GM21515 (cell line): Measurements from ENCODE around the gene NPAS4.
"Not testable (repeated sequence)": the region's sequence is repeated elsewhere in the genome, so short reads cannot be mapped to it uniquely, and the experiment has no call there.

ENCODE experiments used
- ATAC-seq: cut with Tn5 transposase; IDR thresholded peaks from one replicate; pipeline ENCODE4 v1.9.1; 2021; ENCODE audit not compliant: unreplicated experiment

The NPAS4 gene

DNA sequence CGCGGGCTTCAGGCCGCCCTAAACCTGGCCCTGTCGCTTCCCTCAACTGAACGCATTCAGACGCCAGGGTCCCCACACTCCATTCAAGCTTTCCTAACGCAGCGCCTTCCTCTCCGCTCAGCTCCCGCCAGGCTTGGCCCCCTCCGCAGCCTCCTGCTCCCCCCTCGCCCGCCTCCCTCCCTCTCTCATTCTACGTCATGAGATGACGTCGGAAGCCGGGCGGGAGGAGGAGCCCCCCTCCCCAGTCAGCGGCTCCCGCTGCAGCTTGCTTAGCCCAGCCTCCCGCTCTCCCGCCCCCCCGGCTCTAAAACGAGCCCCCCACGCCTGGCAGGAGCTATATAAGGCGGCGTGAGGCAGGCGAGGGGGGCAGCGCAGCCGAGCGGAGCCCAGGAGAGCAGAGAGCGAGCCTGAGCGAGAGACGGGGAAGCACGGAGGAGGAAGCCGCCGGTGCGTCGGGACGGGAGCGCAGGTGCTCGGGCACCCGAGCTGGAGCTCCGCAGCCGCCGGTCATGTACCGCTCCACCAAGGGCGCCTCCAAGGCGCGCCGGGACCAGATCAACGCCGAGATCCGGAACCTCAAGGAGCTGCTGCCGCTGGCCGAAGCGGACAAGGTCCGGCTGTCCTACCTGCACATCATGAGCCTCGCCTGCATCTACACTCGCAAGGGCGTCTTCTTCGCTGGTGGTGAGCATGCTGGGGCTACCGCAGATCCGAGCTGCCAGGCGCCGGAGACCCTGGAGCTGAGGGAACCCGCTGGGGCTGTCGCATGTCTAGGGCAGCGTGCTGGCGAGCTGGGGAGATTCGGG, at the start of gene NPAS4:
NPAS4 (plus strand) TSS at position 365 of the 806 bp plus-strand sequence; CDS start at position 510, 145 bp downstream.
- ATAC-seq: no peak

DNA sequence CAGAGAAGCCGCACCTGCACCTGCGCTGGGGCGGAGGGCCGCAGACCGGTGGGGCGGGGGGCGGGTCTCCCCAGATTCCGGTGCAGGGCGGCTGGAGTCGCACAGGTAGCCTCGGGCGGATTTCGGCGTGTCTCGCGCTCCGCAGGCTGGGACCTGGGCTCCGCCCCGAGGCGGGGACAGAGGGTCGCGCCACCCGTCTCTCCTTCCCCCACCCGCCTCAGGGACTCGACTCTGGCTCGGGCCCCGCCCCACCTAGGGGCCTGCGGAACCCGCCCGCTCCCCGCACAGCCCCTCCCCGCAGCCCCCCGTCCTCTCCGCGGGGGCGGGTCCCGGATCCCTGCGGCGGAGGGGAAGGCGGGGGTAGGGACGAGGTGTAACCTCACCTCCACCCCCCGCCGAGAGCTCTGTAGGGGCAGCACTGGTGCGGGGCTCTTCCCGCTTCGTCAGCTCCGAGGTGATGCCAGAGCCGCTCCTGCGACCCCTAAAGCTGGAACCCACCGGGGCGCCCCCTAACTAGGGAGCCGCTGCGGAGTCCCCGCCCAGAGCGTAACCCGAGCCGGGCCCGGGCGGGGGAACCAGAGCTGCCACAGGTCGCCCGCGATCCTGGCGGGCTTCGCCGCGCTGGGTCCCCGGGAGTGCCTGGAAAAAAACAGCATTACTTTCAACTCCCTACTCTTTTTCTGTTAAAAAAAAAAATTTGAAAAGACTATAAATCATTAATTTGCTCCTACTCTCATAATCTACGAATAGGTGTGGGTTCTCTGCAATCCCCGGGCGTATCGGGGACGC, 49.0 kb upstream of the NPAS4 start, which contains the start of gene SLC29A2:
SLC29A2 (minus strand) TSS at position 134 of the 789 bp plus-strand sequence. CDS start 169 bp downstream, outside the sequence.
- ATAC-seq: peak; percentile 64

DNA sequence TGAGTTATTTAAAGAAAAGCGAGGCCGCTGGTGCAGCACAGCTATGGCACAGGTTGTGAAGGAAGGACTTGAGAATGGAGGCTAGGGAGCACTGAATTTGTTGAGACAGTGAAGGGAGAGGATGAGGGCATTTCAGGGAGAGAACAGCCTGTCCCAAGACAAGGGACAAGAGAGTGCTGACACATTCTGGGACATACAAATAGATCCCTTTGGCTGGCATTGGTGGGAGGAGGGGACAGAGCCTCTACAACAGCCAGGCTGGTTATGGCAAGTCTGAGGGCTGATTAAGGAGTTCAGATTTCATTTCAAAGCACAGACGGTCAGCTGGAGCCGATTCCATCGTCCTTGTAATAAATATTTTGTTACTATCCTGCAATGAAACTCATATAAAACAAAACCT, 47.6 kb upstream of the NPAS4 start:
- ATAC-seq: no peak

DNA sequence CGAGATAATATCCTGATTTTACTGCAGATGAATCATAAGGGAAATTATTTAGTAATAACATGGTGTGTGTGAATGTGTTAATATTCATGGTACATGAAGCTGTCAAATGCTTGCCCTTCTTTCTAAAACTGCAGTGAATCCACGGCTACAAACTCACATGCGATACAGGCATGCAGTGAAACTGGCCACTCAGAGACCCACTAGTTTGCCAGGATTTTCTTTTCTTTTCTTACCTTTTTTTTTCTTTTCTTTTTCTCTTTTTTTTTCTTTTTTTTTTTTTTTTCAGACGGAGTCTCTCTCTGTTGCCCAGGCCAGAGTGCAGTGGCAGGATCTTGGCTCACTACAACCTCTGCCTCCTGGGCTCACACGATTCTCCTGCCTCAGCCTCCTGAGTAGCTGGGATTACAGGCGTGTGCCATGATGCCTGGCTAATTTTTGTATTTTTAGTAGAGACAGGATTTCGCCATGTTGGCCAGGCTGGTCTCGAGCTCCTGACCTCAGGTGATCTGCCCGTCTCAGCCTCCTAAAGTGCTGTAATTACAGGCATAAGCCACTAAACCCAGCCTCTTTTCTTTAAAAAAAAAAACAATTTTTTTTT, 47.0 kb upstream of the NPAS4 start:
- not testable (repeated sequence) for ATAC-seq

DNA sequence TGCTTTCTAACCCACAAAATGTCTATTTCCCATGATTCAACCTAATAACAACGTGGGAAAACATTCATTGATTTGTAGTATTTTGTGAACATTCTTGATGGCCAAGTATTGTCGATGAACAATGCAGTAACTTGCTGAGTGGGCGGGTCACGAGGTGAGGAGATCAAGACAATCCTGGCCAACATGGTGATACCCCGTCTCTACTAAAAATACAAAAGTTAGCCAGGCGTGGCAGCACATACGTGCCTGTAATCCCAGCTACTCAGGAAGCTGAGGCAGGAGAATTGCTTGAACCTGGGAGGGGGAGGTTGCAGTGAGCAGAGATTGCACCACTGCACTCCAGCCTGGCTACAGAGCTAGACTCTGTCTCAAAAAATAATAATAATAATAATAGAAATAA, 40.6 kb upstream of the NPAS4 start:
- ATAC-seq: not testable (repeated sequence)

DNA sequence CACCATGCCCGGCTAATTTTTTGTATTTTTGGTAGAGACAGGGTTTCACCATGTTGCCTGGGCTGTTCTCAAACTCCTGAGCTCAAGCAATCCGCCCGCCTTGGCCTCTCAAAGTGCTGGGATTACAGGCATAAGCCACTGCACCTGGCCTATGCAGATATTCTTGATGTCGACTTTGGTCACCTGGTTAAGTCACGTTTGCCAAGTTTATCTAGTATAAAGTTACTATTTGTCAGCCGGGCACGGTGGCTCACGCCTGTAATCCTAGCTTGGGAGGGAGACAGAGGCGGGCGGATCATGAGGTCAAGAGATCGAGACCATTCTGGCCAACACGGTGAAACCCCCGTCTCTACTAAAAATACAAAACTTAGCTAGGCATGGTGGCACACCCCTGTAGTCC, 36.5 kb upstream of the NPAS4 start:
- not testable (repeated sequence) for ATAC-seq

DNA sequence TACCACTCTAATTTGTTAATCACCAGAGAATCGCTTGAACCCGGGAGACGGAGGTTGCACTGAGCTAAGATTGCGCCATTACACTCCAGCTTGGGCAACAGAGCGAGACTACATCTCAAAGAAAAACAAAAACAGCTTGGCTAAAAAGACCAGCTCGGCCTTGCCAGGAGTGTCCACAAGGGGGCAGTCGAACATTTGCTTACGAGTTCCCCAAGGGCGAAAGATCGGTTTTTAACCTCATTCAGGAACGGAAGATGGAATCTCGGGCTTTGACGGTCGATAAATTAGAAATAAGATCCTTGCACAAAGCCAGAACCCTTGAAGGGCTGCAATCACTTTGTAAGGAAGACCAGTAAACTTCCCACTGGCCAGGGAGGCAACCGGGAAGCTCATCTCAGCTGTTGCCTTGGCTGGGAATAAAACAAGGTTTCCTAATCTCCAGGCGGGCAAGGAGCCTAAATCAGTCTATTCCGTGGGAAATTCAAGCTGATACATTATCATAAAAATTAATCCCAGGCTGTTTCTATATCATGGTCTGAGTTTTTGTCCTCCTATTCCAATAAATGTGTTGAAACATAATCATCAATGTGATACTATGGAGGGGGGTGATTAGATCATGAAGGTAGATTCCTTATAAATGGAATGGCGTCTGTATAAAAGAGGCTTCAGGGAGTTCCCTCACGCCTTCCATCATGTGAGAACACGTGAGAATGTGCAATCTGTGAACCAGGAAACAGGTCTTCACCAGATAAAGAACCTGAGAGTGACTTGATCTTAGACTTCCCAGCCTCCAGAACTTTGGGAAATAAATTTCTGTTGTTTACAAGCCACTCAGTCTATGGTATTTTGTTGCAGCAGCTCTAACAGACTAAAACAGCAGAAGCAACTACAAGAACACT, 34.4 kb upstream of the NPAS4 start:
- ATAC-seq: no peak

DNA sequence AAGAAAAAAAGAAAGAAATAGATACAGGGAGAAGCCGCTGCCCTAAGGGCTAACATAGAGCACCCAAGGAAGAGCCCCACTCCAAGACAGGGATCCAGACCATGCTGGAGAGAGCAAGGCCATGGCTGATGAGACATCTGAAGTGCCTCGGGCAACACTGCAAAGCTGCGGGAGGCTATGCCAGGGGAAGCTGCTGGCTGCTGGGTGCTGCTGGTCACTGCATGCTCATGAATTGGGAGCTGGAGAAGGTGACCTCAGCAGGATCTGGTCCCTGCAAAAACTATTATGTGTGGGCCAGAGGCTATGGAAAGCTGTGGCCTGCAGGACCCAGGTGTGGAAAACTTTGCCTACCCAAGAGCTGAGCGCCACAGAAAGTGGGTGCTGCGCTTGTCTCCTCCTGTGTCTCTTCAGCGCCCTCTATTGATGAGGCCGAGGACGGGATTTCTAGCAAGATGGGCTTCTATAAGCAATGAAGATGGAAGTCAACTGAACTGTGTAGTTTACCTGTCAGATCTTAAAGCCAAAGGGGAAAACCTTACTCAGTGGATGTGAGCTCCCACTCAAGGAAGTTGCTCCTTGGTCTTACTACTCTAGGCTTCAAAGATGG, 32.0 kb upstream of the NPAS4 start:
- no peak for ATAC-seq

DNA sequence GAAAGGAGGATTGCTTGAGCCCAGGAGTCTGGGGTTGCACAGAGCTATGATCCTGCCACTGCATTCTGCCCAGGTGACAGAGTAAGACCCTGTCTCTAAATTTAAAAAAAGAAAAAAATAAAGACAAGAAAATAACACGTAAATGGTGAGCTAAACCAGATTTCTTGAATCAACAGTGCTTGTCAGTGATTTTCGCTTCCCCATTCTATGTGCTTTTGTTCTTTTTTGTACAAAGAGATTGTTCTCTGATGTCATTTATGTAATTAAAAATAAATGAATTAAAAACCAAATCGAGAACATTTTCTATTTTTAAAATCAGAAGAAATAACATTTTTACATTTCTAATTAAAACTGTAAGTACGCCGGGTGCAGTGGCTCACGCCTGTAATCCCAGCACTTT, 29.5 kb upstream of the NPAS4 start:
- no peak for ATAC-seq

DNA sequence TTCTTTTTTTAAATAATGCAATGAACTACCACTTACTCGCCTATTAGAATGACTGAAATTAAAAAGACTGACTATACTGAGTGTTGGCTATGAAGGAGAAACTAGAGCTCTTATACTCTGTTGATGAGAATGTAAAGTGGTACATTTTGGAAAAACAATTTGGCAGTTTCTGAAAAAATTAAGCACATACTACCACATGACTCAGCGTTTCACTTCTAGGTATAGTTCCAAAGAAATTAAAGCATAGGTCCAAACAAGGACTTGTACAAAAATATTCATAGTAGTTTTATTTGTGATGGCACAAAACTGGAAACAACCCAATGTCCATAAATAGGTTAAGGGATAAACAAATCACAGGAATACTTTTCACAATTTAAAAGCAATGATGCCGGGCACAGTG, 26.9 kb upstream of the NPAS4 start:
- ATAC-seq: no peak

DNA sequence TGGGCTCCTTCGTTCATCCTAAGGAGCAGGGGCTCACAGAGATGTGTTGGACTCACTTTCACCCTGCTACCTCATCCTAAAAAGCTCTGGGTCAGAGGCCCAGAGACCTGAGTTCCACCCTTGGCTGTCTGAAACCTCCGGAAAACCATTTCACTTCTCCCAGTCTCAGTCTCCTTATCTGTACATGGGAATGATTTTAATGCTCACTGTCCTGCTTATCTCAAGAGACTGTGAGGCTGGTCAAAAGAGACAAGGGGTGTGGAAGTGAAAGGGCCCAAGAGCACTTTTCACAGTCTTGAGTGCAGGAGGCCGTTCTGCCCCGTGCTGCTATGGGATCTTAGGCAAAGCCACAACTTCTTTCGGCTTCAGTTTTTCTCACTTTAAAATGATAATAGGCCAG, 13.2 kb upstream of the NPAS4 start:
- no peak for ATAC-seq

DNA sequence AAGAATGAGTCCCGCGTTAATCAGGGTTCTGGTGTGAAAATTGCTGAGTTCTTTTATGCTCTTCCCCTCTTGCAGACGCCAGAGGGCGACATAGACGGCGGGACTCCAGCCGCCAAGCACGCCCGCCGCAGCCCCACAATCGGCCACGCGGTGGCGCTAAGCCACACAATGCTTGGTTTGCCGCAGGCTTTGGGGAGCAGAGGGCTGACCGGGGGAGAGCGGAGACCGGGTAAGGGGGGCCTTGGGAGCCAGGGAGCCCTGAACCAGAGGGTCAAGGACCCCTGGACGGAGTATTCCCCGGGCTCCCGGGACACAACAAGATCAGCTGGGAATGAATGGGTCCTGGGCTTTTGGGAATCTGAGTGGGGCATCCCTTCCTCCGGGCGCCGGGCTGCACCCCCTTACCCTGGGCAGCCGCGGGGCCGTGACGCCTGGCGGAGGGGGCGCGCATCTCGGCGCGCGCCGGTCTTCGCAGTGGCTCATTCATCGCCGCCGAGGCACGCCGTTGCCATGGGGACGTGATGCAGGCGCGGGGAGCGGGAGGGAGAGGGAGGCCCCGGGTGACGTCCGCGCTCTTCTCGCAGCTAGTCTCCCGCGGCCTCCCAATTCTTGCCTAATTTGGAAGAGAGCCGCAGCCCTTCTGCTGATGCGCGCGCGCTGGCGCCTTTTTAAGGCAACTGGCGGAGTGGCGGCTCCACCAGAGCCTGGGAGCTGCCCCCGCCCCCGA, 12.2 kb upstream of the NPAS4 start:
- ATAC-seq: no peak

DNA sequence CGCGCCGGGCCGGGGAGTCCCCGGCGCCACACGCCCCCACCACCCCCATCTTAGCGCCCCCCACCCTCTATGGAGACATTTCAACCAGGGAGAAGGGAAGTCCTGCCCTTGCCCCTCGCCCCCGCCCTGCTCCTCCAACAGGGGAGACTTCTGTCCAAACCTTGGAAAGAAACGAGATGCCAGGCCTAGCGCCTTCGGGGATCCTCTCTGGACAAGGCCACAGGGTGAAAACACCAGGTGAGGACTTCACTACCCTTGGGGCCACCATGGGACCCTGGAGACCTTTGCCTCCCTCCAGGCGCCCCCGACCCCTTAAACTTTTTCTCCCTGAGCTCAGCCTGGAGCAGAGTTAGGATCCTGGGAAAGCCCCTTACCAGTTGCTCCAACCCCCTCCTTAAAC, 11.6 kb upstream of the NPAS4 start:
- no peak for ATAC-seq

DNA sequence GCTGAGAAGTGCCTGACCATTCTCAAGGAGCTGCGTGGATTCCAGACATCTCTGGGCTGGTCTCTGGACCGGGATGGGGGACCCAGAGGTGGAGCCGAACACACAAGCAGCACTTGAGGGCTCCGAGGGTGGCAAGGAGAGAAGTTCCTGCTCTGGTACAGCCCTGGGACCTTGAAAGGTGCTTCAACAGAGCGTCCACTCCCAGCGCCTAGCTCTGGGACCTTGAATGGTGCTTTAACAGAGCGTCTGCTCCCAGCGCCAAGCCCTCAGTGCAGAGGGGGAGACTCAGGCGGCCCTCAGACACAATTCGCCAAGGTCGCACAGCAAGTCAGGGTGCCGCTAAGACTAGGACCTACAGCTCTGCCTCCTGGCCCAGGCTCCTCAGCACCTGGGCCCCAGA, 10.6 kb upstream of the NPAS4 start:
- no peak for ATAC-seq

DNA sequence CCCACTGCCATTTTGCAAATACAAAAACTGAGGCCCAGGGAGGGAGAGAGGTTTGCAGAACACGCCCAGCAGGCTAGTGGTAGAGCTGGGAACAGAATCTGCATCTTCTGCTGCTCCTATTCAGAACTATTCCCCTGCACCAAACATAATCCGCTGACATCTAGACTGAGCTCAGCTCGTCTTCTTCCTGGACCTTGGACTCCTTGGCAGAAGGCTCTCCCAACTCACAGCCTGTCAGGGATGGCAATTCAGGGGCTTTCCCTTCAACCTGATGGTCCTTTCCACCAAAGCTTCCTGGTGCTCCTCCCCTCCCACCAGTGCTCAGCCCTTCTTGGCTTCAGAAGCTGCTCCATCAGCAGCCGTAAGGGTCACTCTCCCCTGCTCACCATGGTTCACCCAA, 9.5 kb upstream of the NPAS4 start:
- no peak for ATAC-seq

DNA sequence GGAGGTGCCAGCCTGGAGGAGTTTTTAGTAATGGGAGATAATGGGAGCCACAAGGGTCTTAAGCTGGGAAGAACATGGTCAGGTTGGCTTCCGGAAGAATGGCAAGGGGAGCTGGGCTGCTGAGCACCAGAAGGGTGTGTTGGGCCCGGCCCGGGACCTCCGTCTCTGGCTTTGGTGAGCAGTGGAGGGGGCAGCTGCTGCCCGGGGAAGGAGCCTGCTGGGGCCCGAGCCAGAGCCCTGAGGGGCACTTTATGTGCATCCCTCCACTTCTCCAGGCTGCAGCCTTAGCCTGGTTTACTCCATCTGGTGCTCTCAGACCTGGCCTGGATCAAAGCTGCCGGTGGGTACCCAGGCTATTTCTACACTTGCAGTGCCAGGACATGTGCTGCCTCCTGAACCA, 8.7 kb upstream of the NPAS4 start:
- ATAC-seq: no peak

DNA sequence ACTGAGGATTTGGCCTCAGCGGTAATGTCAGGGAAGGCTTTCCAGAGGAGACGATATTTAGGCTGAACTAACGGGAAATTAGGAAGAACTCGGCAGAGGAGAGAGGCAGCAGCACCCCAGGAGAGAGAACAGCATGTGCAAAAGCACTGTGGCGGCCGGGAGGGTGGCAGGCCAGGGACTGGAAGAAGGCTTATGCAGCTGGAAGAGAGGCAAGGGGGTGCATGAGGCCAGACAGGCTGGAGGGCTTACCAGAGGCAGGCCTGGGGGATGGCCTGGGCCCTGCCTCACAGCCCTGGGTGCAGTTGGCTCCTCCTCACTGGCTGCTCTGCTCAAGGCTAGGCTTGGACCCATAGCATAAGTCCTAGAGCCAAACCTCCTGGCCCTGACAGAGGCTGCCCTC, 7.7 kb upstream of the NPAS4 start:
- ATAC-seq: no peak

DNA sequence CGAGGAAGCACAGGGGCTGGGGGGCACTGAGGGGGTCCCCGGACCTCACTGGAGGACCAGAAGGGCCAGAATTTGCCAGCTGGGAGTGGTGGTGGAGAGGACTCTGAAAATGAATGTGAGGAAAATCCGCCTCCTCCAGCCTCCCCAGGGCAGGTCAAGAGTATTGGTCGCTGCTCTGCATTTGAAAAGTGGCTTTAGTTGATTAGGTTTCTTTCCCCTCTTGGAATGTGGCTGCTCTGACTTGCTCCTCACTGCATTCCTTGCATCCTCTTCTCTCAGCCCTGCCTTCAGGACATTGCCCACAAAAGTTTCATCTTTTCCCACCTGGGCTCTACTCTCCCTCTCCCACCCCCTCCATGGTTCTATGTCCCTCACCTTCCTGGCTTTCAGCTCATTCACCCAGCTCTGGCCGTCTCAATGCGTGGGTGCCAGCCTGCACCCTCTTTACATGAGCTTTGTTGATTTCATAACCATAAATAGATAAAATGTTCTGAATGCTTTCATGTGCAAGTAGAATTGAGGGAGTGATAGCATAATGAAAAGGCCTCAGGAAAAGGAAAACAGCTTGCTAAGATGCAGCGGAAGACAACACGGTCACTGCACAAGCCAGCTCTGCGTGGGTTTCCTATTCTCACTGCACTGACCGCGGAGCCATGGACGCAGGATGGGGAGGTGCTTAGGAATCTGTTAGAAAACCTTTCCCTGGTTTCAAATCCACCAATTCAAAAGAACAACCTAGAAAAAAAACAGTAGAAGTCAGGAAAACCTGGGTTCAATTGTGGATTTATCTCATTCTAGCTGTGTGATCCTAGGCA, 6.5 kb upstream of the NPAS4 start:
- no peak for ATAC-seq

DNA sequence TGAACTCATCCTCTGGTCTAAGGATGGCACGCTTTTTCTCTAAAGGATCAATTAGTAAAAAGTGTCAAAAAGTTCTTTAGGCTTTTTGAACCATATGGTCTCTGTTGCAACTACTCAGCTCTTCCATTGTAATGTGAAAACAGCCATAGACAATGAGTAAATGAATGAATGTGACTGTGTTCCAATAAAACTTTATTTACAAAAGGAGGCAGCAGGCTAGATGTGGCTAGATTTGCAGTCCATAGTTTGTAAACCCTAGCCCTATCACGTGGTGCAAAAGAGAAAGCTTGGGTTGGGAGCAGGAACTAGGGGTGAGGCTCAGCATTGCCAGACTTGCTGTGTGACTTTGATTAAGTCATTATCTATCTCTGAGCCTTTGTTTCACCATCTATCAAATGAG, 5.4 kb upstream of the NPAS4 start:
- no peak for ATAC-seq
